B cell (primary cell): ENCODE results near the gene CAMK2D.
"Not testable (repeated sequence)": the region's sequence is repeated elsewhere in the genome, so short reads cannot be mapped to it uniquely, and the experiment has no call there.

ENCODE experiments used
- EZH2 ChIP-seq: IDR thresholded peaks from 2 replicates; pipeline ENCODE4 v1.6.1; 2012; ENCODE audit warnings: borderline replicate concordance, low read depth, mild to moderate bottlenecking, moderate library complexity, low read length; ENCODE audit not compliant: insufficient read depth, poor library complexity, severe bottlenecking
- TF ChIP-seq, protein P1 (sequence below): fragments of 200-600 bp; IDR thresholded peaks from one replicate; pipeline ENCODE4 v1.8.0; 2022; ENCODE audit warnings: antibody characterized with exemption, mild to moderate bottlenecking

DNA sequence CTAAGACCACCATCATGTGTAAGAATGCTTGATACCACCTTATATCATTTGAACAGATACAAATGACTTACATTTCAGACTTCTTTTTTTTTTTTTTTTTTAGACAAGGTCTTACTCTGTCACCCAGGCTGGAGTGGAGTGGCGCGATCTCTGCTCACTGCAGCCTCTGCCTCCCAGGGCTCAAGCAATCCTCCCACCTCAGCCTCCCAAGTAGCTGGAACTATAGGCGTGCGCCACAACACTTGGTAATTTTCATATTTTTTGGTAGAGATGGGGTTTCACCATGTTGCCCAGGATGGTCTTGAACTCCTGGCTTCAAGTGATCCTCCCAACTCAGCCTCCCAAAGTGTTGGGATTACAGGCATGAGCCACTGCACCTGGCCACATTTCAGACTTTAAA lies 76.4 kb downstream of the CAMK2D start:
- TF ChIP-seq, protein P1, sequence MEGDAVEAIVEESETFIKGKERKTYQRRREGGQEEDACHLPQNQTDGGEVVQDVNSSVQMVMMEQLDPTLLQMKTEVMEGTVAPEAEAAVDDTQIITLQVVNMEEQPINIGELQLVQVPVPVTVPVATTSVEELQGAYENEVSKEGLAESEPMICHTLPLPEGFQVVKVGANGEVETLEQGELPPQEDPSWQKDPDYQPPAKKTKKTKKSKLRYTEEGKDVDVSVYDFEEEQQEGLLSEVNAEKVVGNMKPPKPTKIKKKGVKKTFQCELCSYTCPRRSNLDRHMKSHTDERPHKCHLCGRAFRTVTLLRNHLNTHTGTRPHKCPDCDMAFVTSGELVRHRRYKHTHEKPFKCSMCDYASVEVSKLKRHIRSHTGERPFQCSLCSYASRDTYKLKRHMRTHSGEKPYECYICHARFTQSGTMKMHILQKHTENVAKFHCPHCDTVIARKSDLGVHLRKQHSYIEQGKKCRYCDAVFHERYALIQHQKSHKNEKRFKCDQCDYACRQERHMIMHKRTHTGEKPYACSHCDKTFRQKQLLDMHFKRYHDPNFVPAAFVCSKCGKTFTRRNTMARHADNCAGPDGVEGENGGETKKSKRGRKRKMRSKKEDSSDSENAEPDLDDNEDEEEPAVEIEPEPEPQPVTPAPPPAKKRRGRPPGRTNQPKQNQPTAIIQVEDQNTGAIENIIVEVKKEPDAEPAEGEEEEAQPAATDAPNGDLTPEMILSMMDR: not testable (repeated sequence)
- not testable (repeated sequence) for TF ChIP-seq EZH2
